Calu3 (cell line): ENCODE data around the gene CLDN7. TPM values are rescaled to one million over a fixed set of nuclear protein-coding genes. Genes with fewer than 3 reads are reported as not detected.

Source experiments
- BruUV-seq: library from RNA; stranded (reverse); fragments of 400-500 nt; replicated peaks from 2 replicates; lab custom pipeline; 2021; lab: Mats Ljungman, UMichigan
- CTCF ChIA-PET: fragments of 300-600 bp; sonication (Branson Sonifier 250); formaldehyde crosslinking; loops from one replicate; lab custom pipeline; 2022; ENCODE audit warnings: antibody characterized with exemption; lab: Charles Lee
- DNase-seq: peaks from one replicate; pipeline ENCODE4 v3.0.0; 2022
- H3K27ac Mint-ChIP-seq: one replicate; pipeline ENCODE4 v1.8.0; 2022; ENCODE audit warnings: mixed read lengths; ENCODE audit not compliant: unreplicated experiment
- H3K27me3 Mint-ChIP-seq: one replicate; pipeline ENCODE4 v1.8.0; 2022; ENCODE audit warnings: mixed read lengths; ENCODE audit not compliant: unreplicated experiment
- H3K36me3 Mint-ChIP-seq: one replicate; pipeline ENCODE4 v1.8.0; 2022; ENCODE audit warnings: mild to moderate bottlenecking, moderate library complexity, mixed read lengths; ENCODE audit not compliant: insufficient read depth, unreplicated experiment
- H3K4me1 Mint-ChIP-seq: one replicate; pipeline ENCODE4 v1.8.0; 2022; ENCODE audit warnings: mild to moderate bottlenecking, low read depth, mixed read lengths; ENCODE audit not compliant: unreplicated experiment
- H3K4me3 Mint-ChIP-seq: one replicate; pipeline ENCODE4 v1.8.0; 2022; ENCODE audit warnings: mild to moderate bottlenecking, low read depth, moderate library complexity, mixed read lengths; ENCODE audit not compliant: unreplicated experiment
- H3K9me3 Mint-ChIP-seq: one replicate; pipeline ENCODE4 v1.8.0; 2022; ENCODE audit warnings: low read depth, mixed read lengths; ENCODE audit not compliant: unreplicated experiment
- intact Hi-C: fragments of 100-400 bp; cut with micrococcal nuclease; formaldehyde crosslinking; loops from one replicate; pipeline ENCODE4 v1.10.0; 2022; ENCODE audit not compliant: unreplicated experiment
- microRNA-seq: library from miRNA; unstranded; fragments of <30 nt; microRNA quantifications from one replicate; pipeline ENCODE4 v1.2.0, GENCODE V29; 2022
- total RNA-seq: library from RNA; stranded (reverse); gene quantifications from 2 replicates; pipeline ENCODE4 v1.2.3, GENCODE V29; 2022
- TF ChIP-seq, protein P1 (sequence below): fragments of 200-600 bp; IDR thresholded peaks from one replicate; pipeline ENCODE4 v1.8.0; 2022; ENCODE audit warnings: antibody characterized with exemption; ENCODE audit not compliant: unreplicated experiment

CLDN7 gene
- total RNA-seq, 1 experiment from 2014 or later: 266 TPM

DNA sequence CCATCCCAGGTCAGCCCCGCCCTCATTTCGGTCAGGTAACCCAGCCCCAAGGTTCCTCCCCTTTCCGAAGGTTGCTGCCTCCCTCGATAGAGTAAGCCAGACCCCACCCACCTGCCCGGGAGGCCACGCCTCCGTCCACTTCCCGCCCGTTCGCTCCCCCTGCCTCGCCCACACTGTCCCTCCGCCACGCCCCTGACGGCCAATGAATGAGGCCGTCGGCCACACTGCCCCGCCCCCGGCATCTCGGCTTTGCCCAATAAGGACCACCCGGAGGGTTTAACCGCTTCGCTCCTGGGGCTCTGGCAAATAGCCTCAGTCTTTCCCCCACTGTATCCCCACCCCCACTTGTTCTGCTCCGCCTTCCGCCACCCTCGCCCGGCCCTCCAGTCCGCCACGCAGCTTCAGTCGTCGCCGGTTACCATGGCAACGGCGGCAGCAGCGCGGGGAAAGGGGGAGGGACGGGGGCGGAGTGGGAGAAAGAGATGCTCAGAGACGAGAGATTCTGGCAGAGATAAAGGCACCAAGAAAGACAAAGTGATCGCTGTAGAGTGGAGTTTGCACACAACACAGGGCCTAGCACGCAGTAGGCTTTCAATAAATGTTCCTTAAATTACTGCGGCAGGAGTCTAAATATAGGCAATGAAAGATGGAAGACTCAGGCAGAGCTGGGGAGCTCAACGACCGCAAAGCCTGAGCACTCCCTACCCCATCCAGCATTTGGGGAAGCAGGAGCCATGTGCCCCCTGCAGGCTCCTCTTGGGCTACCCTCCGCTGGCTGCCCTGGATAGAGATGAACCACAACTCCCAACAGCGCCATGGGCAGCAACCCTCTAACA lies 47.8 kb downstream of the CLDN7 start:
- peak; percentile 98 for DNase-seq
- H3K9me3 Mint-ChIP-seq: no peaks in the 10 kb centered on the region
- TF ChIP-seq, protein P1, sequence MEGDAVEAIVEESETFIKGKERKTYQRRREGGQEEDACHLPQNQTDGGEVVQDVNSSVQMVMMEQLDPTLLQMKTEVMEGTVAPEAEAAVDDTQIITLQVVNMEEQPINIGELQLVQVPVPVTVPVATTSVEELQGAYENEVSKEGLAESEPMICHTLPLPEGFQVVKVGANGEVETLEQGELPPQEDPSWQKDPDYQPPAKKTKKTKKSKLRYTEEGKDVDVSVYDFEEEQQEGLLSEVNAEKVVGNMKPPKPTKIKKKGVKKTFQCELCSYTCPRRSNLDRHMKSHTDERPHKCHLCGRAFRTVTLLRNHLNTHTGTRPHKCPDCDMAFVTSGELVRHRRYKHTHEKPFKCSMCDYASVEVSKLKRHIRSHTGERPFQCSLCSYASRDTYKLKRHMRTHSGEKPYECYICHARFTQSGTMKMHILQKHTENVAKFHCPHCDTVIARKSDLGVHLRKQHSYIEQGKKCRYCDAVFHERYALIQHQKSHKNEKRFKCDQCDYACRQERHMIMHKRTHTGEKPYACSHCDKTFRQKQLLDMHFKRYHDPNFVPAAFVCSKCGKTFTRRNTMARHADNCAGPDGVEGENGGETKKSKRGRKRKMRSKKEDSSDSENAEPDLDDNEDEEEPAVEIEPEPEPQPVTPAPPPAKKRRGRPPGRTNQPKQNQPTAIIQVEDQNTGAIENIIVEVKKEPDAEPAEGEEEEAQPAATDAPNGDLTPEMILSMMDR: peak; percentile 12
- H3K27ac Mint-ChIP-seq: peak overlapping the region; percentile 85
- H3K4me1 Mint-ChIP-seq: peaks cover 17% of the 10 kb centered on the region
- peaks cover 21% of the 10 kb centered on the region for H3K36me3 Mint-ChIP-seq
- intact Hi-C loops: no loop called here
- CTCF ChIA-PET: interaction anchor here (0.5 to 0.8 kb wide), 3 partner anchors 24 to 400 kb away, joined by 3 to 13 read pairs (median 7); no protein-coding TSS in a partner anchor
- peaks cover 63% of the 10 kb centered on the region for H3K27me3 Mint-ChIP-seq
- H3K4me3 Mint-ChIP-seq: peak overlapping the region; percentile 74
- no TSS peak for BruUV-seq

DNA sequence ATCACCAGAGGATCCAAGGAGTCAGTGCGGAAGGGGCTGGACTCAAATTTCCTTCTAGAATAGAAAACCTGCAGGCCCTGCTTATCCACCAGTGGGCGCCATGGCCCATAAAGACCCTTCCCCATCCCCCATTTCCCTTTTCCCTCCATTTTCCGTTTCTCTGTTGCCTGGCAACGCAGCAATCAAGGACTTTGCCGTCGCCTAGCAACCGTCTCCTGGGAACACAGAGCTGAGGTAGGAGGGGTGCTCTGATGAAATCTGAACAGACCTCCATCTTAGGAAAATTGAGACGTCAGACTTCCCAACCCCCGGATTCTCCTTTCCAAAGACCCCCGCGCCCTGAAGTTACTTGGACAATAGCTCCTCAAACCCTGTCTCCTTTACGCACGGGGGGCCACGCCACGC lies 48.4 kb downstream of the CLDN7 start:
- Mint-ChIP-seq H3K4me3 (peak overlapping the region; percentile 74), H3K27me3 (peaks cover 70% of the 10 kb centered on the region), H3K4me1 (peaks cover 17% of the 10 kb centered on the region), H3K9me3 (no peaks in the 10 kb centered on the region), H3K27ac (peak overlapping the region; percentile 85), H3K36me3 (peaks cover 19% of the 10 kb centered on the region)
- intact Hi-C loops: no loop called here
- TF ChIP-seq, protein P1: no peak
- BruUV-seq: no TSS peak
- CTCF ChIA-PET: interaction anchor here (0.5 kb wide), 1 partner anchor 25 kb away, joined by 13 read pairs; no protein-coding TSS in a partner anchor
- no peak for DNase-seq

DNA sequence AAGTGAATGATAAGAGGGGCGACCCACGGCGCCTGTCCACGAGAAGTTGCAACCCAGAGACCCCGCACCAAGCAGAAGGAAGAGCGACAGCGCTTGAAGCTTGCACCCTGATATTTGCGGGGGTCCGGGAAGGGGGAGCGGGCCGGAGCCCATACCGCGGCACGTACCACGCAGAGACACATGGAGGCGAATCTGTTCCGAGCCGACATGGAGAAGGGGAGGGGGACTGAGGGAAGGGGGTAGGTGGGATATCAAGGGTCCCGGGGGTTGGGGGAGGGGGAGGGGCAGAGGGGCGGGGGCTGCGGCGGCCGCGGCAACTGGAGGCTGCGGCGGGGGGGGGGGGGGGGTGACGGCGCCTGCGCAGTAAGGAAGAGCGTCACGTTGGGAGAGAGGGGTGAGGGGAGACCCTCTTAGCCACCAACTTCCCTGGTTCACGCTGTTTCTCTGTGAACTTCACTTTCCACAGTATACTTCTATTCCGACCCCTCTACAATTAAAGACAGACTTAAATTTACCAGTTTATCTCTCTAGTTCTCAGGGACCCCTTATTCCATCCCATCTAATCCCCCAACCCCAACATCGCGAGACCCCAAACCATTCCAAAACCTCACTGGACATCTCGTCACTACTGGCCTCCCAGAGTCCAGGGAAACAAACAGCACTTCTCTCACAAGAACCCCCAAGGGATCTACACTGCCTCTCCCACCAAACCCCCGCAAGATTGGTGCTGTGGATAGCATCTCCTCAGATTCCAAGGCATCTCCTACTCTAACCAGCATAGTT lies 50.6 kb downstream of the CLDN7 start:
- intact Hi-C loops: no loop called here

More for the DNA sequence above, 50.6 kb downstream of the CLDN7 start:
- H3K4me1 Mint-ChIP-seq: peaks cover 25% of the 10 kb centered on the region
- H3K27me3 Mint-ChIP-seq: peaks cover 89% of the 10 kb centered on the region
- BruUV-seq: no TSS peak
- CTCF ChIA-PET: no interaction called here
- no peak overlapping the region for H3K4me3 Mint-ChIP-seq
- H3K36me3 Mint-ChIP-seq: peaks cover 19% of the 10 kb centered on the region
- DNase-seq: no peak
- H3K9me3 Mint-ChIP-seq: no peaks in the 10 kb centered on the region
- H3K27ac Mint-ChIP-seq: no peak overlapping the region
- TF ChIP-seq, protein P1: no peak

Small RNAs within 50 kb of the gene (microRNA-seq; reads per million reads assigned to microRNA genes)
- 4,518 reads per million, percentile 92 among the genes with 10 or more reads in this experiment for gene MIR324

Other genes starting within 250 kb of the CLDN7 start
- gene RNASEK, start 249.9 kb downstream of the CLDN7 start, total RNA-seq: 120 and 124 TPM in 2 replicates
- not detected in 2 replicates for gene BCL6B, start 239.4 kb downstream of the CLDN7 start, total RNA-seq
- gene SLC16A13, start 226.5 kb downstream of the CLDN7 start, total RNA-seq: 10.4 and 11.6 TPM in 2 replicates
- not detected in 2 replicates for gene SLC16A11, start 218.4 kb downstream of the CLDN7 start, total RNA-seq
- not detected in 2 replicates for gene CLEC10A, start 182.2 kb downstream of the CLDN7 start, total RNA-seq
- not detected in 2 replicates for gene ASGR2, start 147.7 kb downstream of the CLDN7 start, total RNA-seq
- gene ASGR1, start 83.1 kb downstream of the CLDN7 start, total RNA-seq: 0.26 TPM in 1 of 2 replicates, not detected in the other
- gene DLG4, start 42.6 kb downstream of the CLDN7 start, total RNA-seq: 2.0 and 4.6 TPM in 2 replicates
- 552 and 615 TPM in 2 replicates for gene ACADVL, start 42.5 kb downstream of the CLDN7 start, total RNA-seq
- 44.8 and 45.7 TPM in 2 replicates for gene DVL2, start 28.0 kb downstream of the CLDN7 start, total RNA-seq
- gene PHF23, start 23.0 kb downstream of the CLDN7 start, total RNA-seq: 30.2 and 31.6 TPM in 2 replicates
- gene GABARAP, start 20.0 kb downstream of the CLDN7 start, total RNA-seq: 183 and 188 TPM in 2 replicates
- 85.2 and 85.3 TPM in 2 replicates for gene CTDNEP1, start 10.7 kb downstream of the CLDN7 start, total RNA-seq
- gene ELP5, start 10.3 kb downstream of the CLDN7 start, total RNA-seq: 20.3 and 21.3 TPM in 2 replicates
- 0.19 and 0.20 TPM in 2 replicates for gene SLC2A4, start 19.2 kb upstream of the CLDN7 start, total RNA-seq
- gene YBX2, start 32.2 kb upstream of the CLDN7 start, total RNA-seq: 0.24 and 0.49 TPM in 2 replicates
- 608 and 648 TPM in 2 replicates for gene EIF5A, start 45.1 kb upstream of the CLDN7 start, total RNA-seq
- gene GPS2, start 52.9 kb upstream of the CLDN7 start, total RNA-seq: 59.6 and 61.1 TPM in 2 replicates
- gene NEURL4, start 66.9 kb upstream of the CLDN7 start, total RNA-seq: 31.9 and 33.0 TPM in 2 replicates
- gene ACAP1, start 74.1 kb upstream of the CLDN7 start, total RNA-seq: 4.1 TPM in 1 of 2 replicates, not detected in the other
- 8.5 and 9.9 TPM in 2 replicates for gene KCTD11, start 89.7 kb upstream of the CLDN7 start, total RNA-seq
- gene TMEM95, start 92.7 kb upstream of the CLDN7 start, total RNA-seq: not detected in 2 replicates
- 7.0 and 8.6 TPM in 2 replicates for gene TNK1, start 118.6 kb upstream of the CLDN7 start, total RNA-seq
- gene PLSCR3, start 132.0 kb upstream of the CLDN7 start, total RNA-seq: 21.9 and 26.3 TPM in 2 replicates
- gene TMEM256, start 141.6 kb upstream of the CLDN7 start, total RNA-seq: 47.8 and 51.5 TPM in 2 replicates
- gene NLGN2, start 145.4 kb upstream of the CLDN7 start, total RNA-seq: 13.9 and 14.6 TPM in 2 replicates
- gene SPEM1, start 157.8 kb upstream of the CLDN7 start, total RNA-seq: not detected in 2 replicates
- gene SPEM2, start 163.1 kb upstream of the CLDN7 start, total RNA-seq: not detected in 2 replicates
- gene SPEM3, start 166.4 kb upstream of the CLDN7 start, total RNA-seq: not detected in 2 replicates
- 8.5 TPM in 2 replicates for gene TMEM102, start 173.0 kb upstream of the CLDN7 start, total RNA-seq
- 1.2 and 2.1 TPM in 2 replicates for gene FGF11, start 177.0 kb upstream of the CLDN7 start, total RNA-seq
- gene CHRNB1, start 182.6 kb upstream of the CLDN7 start, total RNA-seq: 2.4 and 3.0 TPM in 2 replicates
- 27.2 and 28.1 TPM in 2 replicates for gene ZBTB4, start 217.2 kb upstream of the CLDN7 start, total RNA-seq
- not detected in 2 replicates for gene SLC35G6, start 219.0 kb upstream of the CLDN7 start, total RNA-seq
- gene POLR2A, start 221.9 kb upstream of the CLDN7 start, total RNA-seq: 89.0 and 99.3 TPM in 2 replicates